DOHH2 (cell line): ENCODE data around the gene UBAC2.

Experiments used
- H3F3A ChIP-seq: fragments of 200-600 bp; sonication (generic), shearing (Covaris generic); 2 replicates; pipeline ENCODE4 v1.6.0; 2016; ENCODE audit warnings: antibody characterized with exemption, mild to moderate bottlenecking; ENCODE audit not compliant: control insufficient read depth, insufficient read depth
- H3K27ac ChIP-seq: fragments of 200-600 bp; sonication (generic); 2 replicates; pipeline ENCODE4 v1.5.1; 2014; ENCODE audit warnings: low read depth, mild to moderate bottlenecking, low read length, moderate library complexity
- H3K27me3 ChIP-seq: fragments of 200-600 bp; sonication (generic); 2 replicates; pipeline ENCODE4 v1.6.1; 2014; ENCODE audit warnings: mild to moderate bottlenecking, low read length, mixed read lengths; ENCODE audit not compliant: control insufficient read depth
- H3K36me3 ChIP-seq: fragments of 200-600 bp; sonication (generic); 2 replicates; pipeline ENCODE4 v1.6.1; 2014; ENCODE audit warnings: mild to moderate bottlenecking, low read length, moderate library complexity, mixed read lengths; ENCODE audit not compliant: control insufficient read depth
- H3K4me1 ChIP-seq: fragments of 200-600 bp; sonication (generic); 2 replicates; pipeline ENCODE4 v1.6.1; 2014; ENCODE audit warnings: mild to moderate bottlenecking, low read length, mixed read lengths; ENCODE audit not compliant: control insufficient read depth
- H3K4me2 ChIP-seq: fragments of 200-600 bp; sonication (generic); 2 replicates; pipeline ENCODE4 v1.6.0; 2014; ENCODE audit warnings: mild to moderate bottlenecking, low read length, moderate library complexity
- H3K4me3 ChIP-seq: fragments of 200-600 bp; sonication (generic); 2 replicates; pipeline ENCODE4 v1.5.1; 2014; ENCODE audit warnings: mild to moderate bottlenecking, low read length, mixed read lengths
- H3K79me2 ChIP-seq: fragments of 200-600 bp; sonication (generic); 2 replicates; pipeline ENCODE4 v1.6.1; 2014; ENCODE audit warnings: mild to moderate bottlenecking, low read length, mixed read lengths; ENCODE audit not compliant: control insufficient read depth
- H3K9me2 ChIP-seq: fragments of 200-600 bp; sonication (generic); replicated peaks from 2 replicates; pipeline ENCODE4 v1.6.1; 2014; ENCODE audit warnings: mild to moderate bottlenecking, low read length, mixed read lengths; ENCODE audit not compliant: control insufficient read depth
- H3K9me3 ChIP-seq: fragments of 200-600 bp; sonication (generic); 2 replicates; pipeline ENCODE4 v1.6.1; 2014; ENCODE audit warnings: antibody characterized with exemption, low read length, mixed read lengths; ENCODE audit not compliant: control insufficient read depth, insufficient read depth
- H4K20me1 ChIP-seq: fragments of 200-600 bp; sonication (generic); 2 replicates; pipeline ENCODE4 v1.6.0; 2014; ENCODE audit warnings: low read depth, mild to moderate bottlenecking, antibody characterized with exemption, low read length, moderate library complexity; ENCODE audit not compliant: control insufficient read depth, insufficient read depth
- EZH2phosphoT487 ChIP-seq: fragments of 200-600 bp; sonication (generic); IDR thresholded peaks from 2 replicates; pipeline ENCODE4 v1.6.1; 2017; ENCODE audit warnings: borderline replicate concordance, mild to moderate bottlenecking, antibody characterized with exemption, low read length, moderate library complexity, mixed read lengths
- TF ChIP-seq, protein P1 (sequence below): fragments of 200-600 bp; sonication (generic); IDR thresholded peaks from one replicate; pipeline ENCODE4 v1.5.1; 2014; ENCODE audit warnings: antibody characterized with exemption, mild to moderate bottlenecking, low read depth, low read length; ENCODE audit not compliant: poor library complexity, severe bottlenecking

The UBAC2 gene

DNA sequence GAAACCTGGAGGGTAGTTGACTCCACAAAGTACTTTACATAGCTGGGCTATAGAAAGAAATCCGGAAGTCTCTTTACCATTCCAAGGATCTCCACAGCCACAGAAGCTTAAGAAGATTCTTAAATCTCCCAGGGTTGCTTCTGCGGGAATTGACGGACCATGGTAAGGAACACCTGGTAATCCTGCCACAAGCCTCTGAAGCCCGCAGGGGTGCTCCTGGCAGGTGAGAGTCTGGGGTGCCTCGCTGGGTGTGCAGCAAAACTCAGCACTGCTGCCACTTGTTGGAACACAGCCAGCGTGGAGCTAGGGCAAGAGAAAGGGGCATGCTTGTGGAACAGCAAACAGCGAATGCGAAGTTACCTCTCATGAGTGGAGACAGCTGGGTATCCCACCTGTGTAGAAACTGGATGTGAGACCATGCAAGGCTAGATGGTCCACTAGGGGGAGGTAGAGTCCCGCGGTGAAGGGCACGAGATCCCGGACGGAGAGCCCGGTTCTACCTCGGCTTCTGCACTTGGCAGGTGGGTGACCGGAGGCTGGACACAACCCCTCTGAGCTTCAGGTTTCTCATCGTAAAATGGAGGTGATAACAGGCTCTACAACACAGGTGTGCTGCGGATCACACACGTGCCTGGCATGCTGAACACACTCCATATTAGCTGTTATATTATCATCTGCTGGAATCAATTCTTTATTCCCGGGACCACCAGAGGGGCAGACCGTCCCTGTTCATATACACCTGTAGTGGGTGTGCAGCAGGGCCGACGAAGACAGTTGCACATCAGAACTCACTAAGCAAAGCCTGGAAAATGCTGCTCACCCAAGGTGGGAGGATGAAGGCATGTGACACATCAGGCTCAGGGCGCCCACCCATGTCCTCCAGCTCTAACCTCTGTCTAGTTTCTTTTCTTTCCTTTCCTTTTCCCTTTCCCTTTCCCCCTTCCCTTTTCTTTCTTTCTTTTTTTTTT, 24.1 kb upstream of the UBAC2 start:
- no peaks in the 10 kb centered on the region for H3F3A ChIP-seq
- no peaks in the 10 kb centered on the region for H3K79me2 ChIP-seq
- no peaks in the 10 kb centered on the region for H3K36me3 ChIP-seq
- no peak overlapping the region for H3K27ac ChIP-seq
- H3K9me3 ChIP-seq, result no peaks in the 10 kb centered on the region
- H3K4me3 ChIP-seq, result peak overlapping the region; percentile 26
- TF ChIP-seq, protein P1, sequence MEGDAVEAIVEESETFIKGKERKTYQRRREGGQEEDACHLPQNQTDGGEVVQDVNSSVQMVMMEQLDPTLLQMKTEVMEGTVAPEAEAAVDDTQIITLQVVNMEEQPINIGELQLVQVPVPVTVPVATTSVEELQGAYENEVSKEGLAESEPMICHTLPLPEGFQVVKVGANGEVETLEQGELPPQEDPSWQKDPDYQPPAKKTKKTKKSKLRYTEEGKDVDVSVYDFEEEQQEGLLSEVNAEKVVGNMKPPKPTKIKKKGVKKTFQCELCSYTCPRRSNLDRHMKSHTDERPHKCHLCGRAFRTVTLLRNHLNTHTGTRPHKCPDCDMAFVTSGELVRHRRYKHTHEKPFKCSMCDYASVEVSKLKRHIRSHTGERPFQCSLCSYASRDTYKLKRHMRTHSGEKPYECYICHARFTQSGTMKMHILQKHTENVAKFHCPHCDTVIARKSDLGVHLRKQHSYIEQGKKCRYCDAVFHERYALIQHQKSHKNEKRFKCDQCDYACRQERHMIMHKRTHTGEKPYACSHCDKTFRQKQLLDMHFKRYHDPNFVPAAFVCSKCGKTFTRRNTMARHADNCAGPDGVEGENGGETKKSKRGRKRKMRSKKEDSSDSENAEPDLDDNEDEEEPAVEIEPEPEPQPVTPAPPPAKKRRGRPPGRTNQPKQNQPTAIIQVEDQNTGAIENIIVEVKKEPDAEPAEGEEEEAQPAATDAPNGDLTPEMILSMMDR, result peak; percentile 93
- no peak for TF ChIP-seq EZH2phosphoT487
- H4K20me1 ChIP-seq, result 0 out of 2 replicates have a peak, but pooled peaks cover 3% of the 10 kb centered on the region
- H3K27me3 ChIP-seq, result peaks cover 10% of the 10 kb centered on the region; the same call in 1 of the 2 replicates
- no peaks in the 10 kb centered on the region for H3K9me2 ChIP-seq
- H3K4me1 ChIP-seq, result peaks cover 30% of the 10 kb centered on the region
- H3K4me2 ChIP-seq, result peak overlapping the region; percentile 58

DNA sequence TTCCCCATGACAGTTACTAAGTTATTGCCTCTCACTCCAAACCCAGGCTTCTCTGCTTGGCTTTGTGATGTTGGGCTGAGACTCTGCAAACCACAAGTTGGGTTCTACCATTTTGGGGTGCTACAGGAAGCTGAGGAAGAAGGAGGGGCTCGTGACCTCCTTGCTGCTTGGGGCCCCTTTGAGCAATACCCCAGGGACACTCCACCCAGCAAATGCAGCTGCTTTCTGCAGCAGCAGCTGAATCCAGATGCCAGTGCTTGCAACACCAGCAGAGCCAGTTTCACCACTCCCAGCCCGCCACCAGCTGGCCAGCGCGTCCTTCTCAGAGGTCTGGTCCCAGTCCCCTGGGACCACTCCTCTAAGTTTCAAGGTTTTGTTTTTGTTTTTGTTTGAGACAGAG, 22.0 kb upstream of the UBAC2 start:
- Histone ChIP-seq H3K27ac (no peak overlapping the region), H3K9me2 (no peaks in the 10 kb centered on the region), H3K9me3 (peaks cover 8% of the 10 kb centered on the region), H3F3A (no peaks in the 10 kb centered on the region), H4K20me1 (0 out of 2 replicates have a peak, but pooled peaks cover 3% of the 10 kb centered on the region), H3K79me2 (no peaks in the 10 kb centered on the region), H3K36me3 (no peaks in the 10 kb centered on the region), H3K4me2 (peak overlapping the region; percentile 54), H3K4me3 (peak overlapping the region; percentile 39), H3K27me3 (peaks cover 8% of the 10 kb centered on the region; the same call in 1 of the 2 replicates), H3K4me1 (peaks cover 30% of the 10 kb centered on the region)
- TF ChIP-seq, protein P1, result no peak
- TF ChIP-seq EZH2phosphoT487, result no peak

DNA sequence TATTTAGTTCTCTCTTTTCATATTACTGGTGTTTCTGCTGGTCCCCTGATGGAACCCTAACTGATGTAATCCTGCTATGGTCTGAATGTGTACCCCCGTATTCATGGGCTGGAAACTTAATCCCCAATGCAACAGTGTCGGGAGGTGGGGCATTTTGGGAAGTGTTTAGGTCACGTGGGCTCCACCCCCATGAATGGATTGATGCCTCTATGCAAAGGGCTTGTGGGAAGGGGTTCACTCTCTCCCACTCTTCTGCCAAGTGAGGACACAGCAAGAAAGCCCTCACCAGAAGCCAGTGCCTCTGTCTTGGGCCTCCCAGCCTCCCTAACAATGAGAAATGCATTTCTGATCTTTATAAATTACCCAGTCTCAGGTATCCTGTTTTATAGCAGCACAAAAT, 21.2 kb upstream of the UBAC2 start:
- H3F3A ChIP-seq, result no peaks in the 10 kb centered on the region
- peak overlapping the region; percentile 54 for H3K4me2 ChIP-seq
- H4K20me1 ChIP-seq, result 0 out of 2 replicates have a peak, but pooled peaks cover 3% of the 10 kb centered on the region
- TF ChIP-seq EZH2phosphoT487, result no peak
- TF ChIP-seq, protein P1, result no peak
- H3K36me3 ChIP-seq, result no peaks in the 10 kb centered on the region
- no peaks in the 10 kb centered on the region for H3K9me2 ChIP-seq
- H3K4me1 ChIP-seq, result peaks cover 30% of the 10 kb centered on the region
- peaks cover 8% of the 10 kb centered on the region for H3K9me3 ChIP-seq
- no peak overlapping the region for H3K4me3 ChIP-seq
- H3K27ac ChIP-seq, result no peak overlapping the region
- H3K27me3 ChIP-seq, result peaks cover 7% of the 10 kb centered on the region; the same call in 1 of the 2 replicates
- H3K79me2 ChIP-seq, result no peaks in the 10 kb centered on the region
